GM23338 (cell line): ENCODE measurements around the gene C1orf116. TPM values are rescaled to one million over a fixed set of nuclear protein-coding genes. Genes with fewer than 3 reads are reported as not detected.
A peak's percentile ranks its signal among the peaks of the same experiment; 100 is the strongest.

Source experiments
- ATAC-seq: fragments of 200-7000 bp; cut with Tn5 transposase; 3 replicates; pipeline ENCODE4 v1.9.1; 2020
- DNase-seq: peaks from one replicate; pipeline ENCODE4 v3.0.0-alpha.2; 2015; ENCODE audit warnings: low spot score
- H2AFZ ChIP-seq: fragments of 200-600 bp; sonication (generic); 2 replicates; pipeline ENCODE4 v1.8.0; 2016; ENCODE audit warnings: antibody characterized with exemption, mild to moderate bottlenecking, moderate library complexity
- H3F3A ChIP-seq: fragments of 200-600 bp; sonication (generic); replicated peaks from 2 replicates; pipeline ENCODE4 v1.8.0; 2017; ENCODE audit warnings: antibody characterized with exemption, mixed run types, low read depth
- H3K27ac ChIP-seq: fragments of 200-600 bp; sonication (generic); 2 replicates; pipeline ENCODE4 v1.6.1; 2016; ENCODE audit warnings: low read depth
- H3K27me3 ChIP-seq: fragments of 200-600 bp; sonication (generic); 2 replicates; pipeline ENCODE4 v1.8.0; 2016; ENCODE audit warnings: mild to moderate bottlenecking, mixed run types, moderate library complexity; ENCODE audit not compliant: insufficient read depth
- H3K36me3 ChIP-seq: fragments of 200-600 bp; sonication (generic); 2 replicates; pipeline ENCODE4 v1.8.0; 2016; ENCODE audit warnings: mild to moderate bottlenecking; ENCODE audit not compliant: insufficient read depth
- H3K4me1 ChIP-seq: fragments of 200-600 bp; sonication (generic); 2 replicates; pipeline ENCODE4 v1.8.0; 2016; ENCODE audit warnings: mild to moderate bottlenecking, moderate library complexity; ENCODE audit not compliant: insufficient read depth
- H3K4me2 ChIP-seq: fragments of 200-600 bp; sonication (generic); 2 replicates; pipeline ENCODE4 v1.7.1; 2017; ENCODE audit warnings: mixed run types
- H3K4me3 ChIP-seq: fragments of 200-600 bp; sonication (generic); 2 replicates; pipeline ENCODE4 v1.6.1; 2016; ENCODE audit warnings: mixed run types
- H3K79me2 ChIP-seq: fragments of 200-600 bp; sonication (generic); replicated peaks from 2 replicates; pipeline ENCODE4 v1.8.0; 2017; ENCODE audit warnings: mild to moderate bottlenecking; ENCODE audit not compliant: insufficient read depth
- H3K9me2 ChIP-seq: fragments of 200-600 bp; sonication (generic); 2 replicates; pipeline ENCODE4 v1.8.0; 2017; ENCODE audit not compliant: insufficient read depth
- H4K20me1 ChIP-seq: fragments of 200-600 bp; sonication (generic); replicated peaks from 2 replicates; pipeline ENCODE4 v1.8.0; 2017; ENCODE audit warnings: mild to moderate bottlenecking; ENCODE audit not compliant: insufficient read depth
- H3K27ac Mint-ChIP-seq: 2 replicates; pipeline ENCODE4 v1.8.0; 2020; ENCODE audit warnings: inconsistent platforms, mild to moderate bottlenecking, moderate library complexity, mixed read lengths
- H3K27me3 Mint-ChIP-seq: 3 replicates; pipeline ENCODE4 v1.8.0; 2022; ENCODE audit warnings: low read depth, mild to moderate bottlenecking, moderate library complexity, mixed read lengths, inconsistent platforms; ENCODE audit not compliant: insufficient read depth, poor library complexity
- H3K36me3 Mint-ChIP-seq: 3 replicates; pipeline ENCODE4 v1.8.0; 2021; ENCODE audit warnings: low read depth, mild to moderate bottlenecking, inconsistent platforms, moderate library complexity, mixed read lengths
- H3K4me1 Mint-ChIP-seq: 3 replicates; pipeline ENCODE4 v1.8.0; 2020; ENCODE audit warnings: mild to moderate bottlenecking, inconsistent platforms, mixed read lengths
- H3K4me3 Mint-ChIP-seq: 3 replicates; pipeline ENCODE4 v1.8.0; 2021; ENCODE audit warnings: moderate library complexity, mild to moderate bottlenecking, inconsistent platforms, mixed read lengths
- H3K9me3 Mint-ChIP-seq: 3 replicates; pipeline ENCODE4 v1.8.0; 2020; ENCODE audit warnings: moderate library complexity, mild to moderate bottlenecking, inconsistent platforms, mixed read lengths
- CTCF ChIP-seq, 2 experiments: fragments of 200-600 bp in 1 of 2; sonication (generic) in 1 of 2; conservative IDR thresholded peaks; 2 replicates each; pipeline versions ENCODE4 v1.5.1 to v1.6.1; 2016 to 2017; ENCODE audit warnings: antibody characterized with exemption in 2 of 2, low read depth in 2 of 2, mild to moderate bottlenecking in 2 of 2, moderate library complexity in 1 of 2
- ETS1 ChIP-seq: IDR thresholded peaks from 2 replicates; pipeline ENCODE4 v1.6.1; 2016; ENCODE audit warnings: antibody characterized with exemption
- REST ChIP-seq: IDR thresholded peaks from one replicate; pipeline ENCODE4 v1.6.1; 2018; ENCODE audit warnings: antibody characterized with exemption; ENCODE audit not compliant: unreplicated experiment
- STAT1 ChIP-seq: IDR thresholded peaks from one replicate; pipeline ENCODE4 v1.6.1; 2016; ENCODE audit warnings: antibody characterized with exemption; ENCODE audit not compliant: unreplicated experiment
- ZNF331 ChIP-seq: fragments of 250-450 bp; sonication (Bioruptor Pico); IDR thresholded peaks from 2 replicates; pipeline ENCODE4 v1.5.0; 2020; ENCODE audit warnings: low read depth, mild to moderate bottlenecking, moderate library complexity
- polyA plus RNA-seq: library from polyadenylated mRNA; unstranded; fragments of >200 nt; fragmentation: Nextera tagmentation; extraction: Ambion mirVana; gene quantifications from 2 replicates; pipeline ENCODE4 v1.2.1, GENCODE V29; 2016
- total RNA-seq: library from RNA; depleted of rRNA; stranded (reverse); fragments of >200 nt; shearing (Covaris generic); gene quantifications from 2 replicates; pipeline ENCODE4 v1.2.3, GENCODE V29; 2014

Gene C1orf116
- total and polyA plus RNA-seq, 2 experiments from 2014 or later, result 2.3 to 5.3 TPM

- no peak for TF ChIP-seq ETS1
These were observed 46.1 kb upstream of the C1orf116 start (continued) for GRCh38 chr1:207078578-207079132.

- H3K36me3 Mint-ChIP-seq, result no peaks in the 10 kb centered on the region; the same call in 1 of the 3 replicates
- peaks cover 3% of the 10 kb centered on the region; the same call in 1 of the 2 replicates for H3K4me1 ChIP-seq
- peak overlapping the region; percentile 36; the same call in 1 of the 2 replicates for H3K4me2 ChIP-seq
- H3K27ac ChIP-seq, result no peak overlapping the region
- H3K4me3 Mint-ChIP-seq, result no peak overlapping the region
- no peak overlapping the region for H3K4me3 ChIP-seq
- H3K9me3 Mint-ChIP-seq, result no peaks in the 10 kb centered on the region
- TF ChIP-seq CTCF (conservative IDR thresholded peaks at IDR 0.05; ENCODE audit: low read depth in 2 of 2) (peak; percentile 93 to 94), ZNF331 (CRISPR knock-in tag) (no peak)
- no peaks in the 10 kb centered on the region for H3K9me2 ChIP-seq
- no peak overlapping the region for H2AFZ ChIP-seq
- no peaks in the 10 kb centered on the region for H3K27me3 ChIP-seq
- no peaks in the 10 kb centered on the region for H3K79me2 ChIP-seq
- no peaks in the 10 kb centered on the region for H3F3A ChIP-seq
- H3K36me3 ChIP-seq, result no peaks in the 10 kb centered on the region
- H3K27me3 Mint-ChIP-seq, result peaks cover 2% of the 10 kb centered on the region
- H3K4me1 Mint-ChIP-seq, result peaks cover 13% of the 10 kb centered on the region; the same call in 2 of the 3 replicates
- H4K20me1 ChIP-seq, result peaks cover 3% of the 10 kb centered on the region; the same call in 1 of the 2 replicates
- no peak overlapping the region for H3K27ac Mint-ChIP-seq
- ATAC-seq, result peak; percentile 88
- DNase-seq, result peak; percentile 74
These were observed 45.2 kb upstream of the C1orf116 start for GRCh38 chr1:207077470-207078377.

GRCh38 chr1:207077012-207077411 lies 44.5 kb upstream of the C1orf116 start:
- Mint-ChIP-seq H3K4me1 (peaks cover 13% of the 10 kb centered on the region; the same call in 2 of the 3 replicates), H3K4me3 (no peak overlapping the region), H3K27ac (no peak overlapping the region), H3K36me3 (no peaks in the 10 kb centered on the region; the same call in 1 of the 3 replicates), H3K27me3 (peaks cover 2% of the 10 kb centered on the region), H3K9me3 (no peaks in the 10 kb centered on the region)
- Histone ChIP-seq H4K20me1 (peaks cover 3% of the 10 kb centered on the region; the same call in 1 of the 2 replicates), H3F3A (no peaks in the 10 kb centered on the region), H3K36me3 (no peaks in the 10 kb centered on the region), H3K9me2 (no peaks in the 10 kb centered on the region), H3K4me3 (no peak overlapping the region), H3K4me1 (peaks cover 3% of the 10 kb centered on the region; the same call in 1 of the 2 replicates), H2AFZ (no peak overlapping the region), H3K4me2 (no peak overlapping the region), H3K27me3 (no peaks in the 10 kb centered on the region), H3K27ac (no peak overlapping the region), H3K79me2 (no peaks in the 10 kb centered on the region)
- DNase-seq (no peak), ATAC-seq (no peak)
- TF ChIP-seq REST (no peak), STAT1 (no peak)
